ENCODE measurements around the gene RPRD1B.

Gene RPRD1B

GRCh38 chr20:38078084-38078483 lies 44.5 kb downstream of the RPRD1B start:
- no peak for DNase-seq (ENCODE audit: low read depth)
- H3K4me3 ChIP-seq (ENCODE audit: low read depth, low read length) = no peak overlapping the region
- TF ChIP-seq, protein P1, sequence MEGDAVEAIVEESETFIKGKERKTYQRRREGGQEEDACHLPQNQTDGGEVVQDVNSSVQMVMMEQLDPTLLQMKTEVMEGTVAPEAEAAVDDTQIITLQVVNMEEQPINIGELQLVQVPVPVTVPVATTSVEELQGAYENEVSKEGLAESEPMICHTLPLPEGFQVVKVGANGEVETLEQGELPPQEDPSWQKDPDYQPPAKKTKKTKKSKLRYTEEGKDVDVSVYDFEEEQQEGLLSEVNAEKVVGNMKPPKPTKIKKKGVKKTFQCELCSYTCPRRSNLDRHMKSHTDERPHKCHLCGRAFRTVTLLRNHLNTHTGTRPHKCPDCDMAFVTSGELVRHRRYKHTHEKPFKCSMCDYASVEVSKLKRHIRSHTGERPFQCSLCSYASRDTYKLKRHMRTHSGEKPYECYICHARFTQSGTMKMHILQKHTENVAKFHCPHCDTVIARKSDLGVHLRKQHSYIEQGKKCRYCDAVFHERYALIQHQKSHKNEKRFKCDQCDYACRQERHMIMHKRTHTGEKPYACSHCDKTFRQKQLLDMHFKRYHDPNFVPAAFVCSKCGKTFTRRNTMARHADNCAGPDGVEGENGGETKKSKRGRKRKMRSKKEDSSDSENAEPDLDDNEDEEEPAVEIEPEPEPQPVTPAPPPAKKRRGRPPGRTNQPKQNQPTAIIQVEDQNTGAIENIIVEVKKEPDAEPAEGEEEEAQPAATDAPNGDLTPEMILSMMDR (IDR thresholded peaks at IDR 0.05; ENCODE audit: low read depth, low read length) = no peak
- no peak for TF ChIP-seq MAX (IDR thresholded peaks at IDR 0.05; ENCODE audit: low read depth, low read length)
- no peak for TF ChIP-seq POLR2A (IDR thresholded peaks at IDR 0.05; ENCODE audit: extremely low read depth, insufficient read length)
- TF ChIP-seq MYC (IDR thresholded peaks at IDR 0.05; ENCODE audit: low read depth, low read length) = no peak

GRCh38 chr20:38079353-38079752 lies 45.8 kb downstream of the RPRD1B start:
- TF ChIP-seq POLR2A (IDR thresholded peaks at IDR 0.05; ENCODE audit: extremely low read depth, insufficient read length) = no peak
- no peak for TF ChIP-seq MYC (IDR thresholded peaks at IDR 0.05; ENCODE audit: low read depth, low read length)
- TF ChIP-seq, protein P1 (IDR thresholded peaks at IDR 0.05; ENCODE audit: low read depth, low read length) = no peak
- TF ChIP-seq MAX (IDR thresholded peaks at IDR 0.05; ENCODE audit: low read depth, low read length) = no peak
- no peak for DNase-seq (ENCODE audit: low read depth)
- no peak overlapping the region for H3K4me3 ChIP-seq (ENCODE audit: low read depth, low read length)

DNA sequence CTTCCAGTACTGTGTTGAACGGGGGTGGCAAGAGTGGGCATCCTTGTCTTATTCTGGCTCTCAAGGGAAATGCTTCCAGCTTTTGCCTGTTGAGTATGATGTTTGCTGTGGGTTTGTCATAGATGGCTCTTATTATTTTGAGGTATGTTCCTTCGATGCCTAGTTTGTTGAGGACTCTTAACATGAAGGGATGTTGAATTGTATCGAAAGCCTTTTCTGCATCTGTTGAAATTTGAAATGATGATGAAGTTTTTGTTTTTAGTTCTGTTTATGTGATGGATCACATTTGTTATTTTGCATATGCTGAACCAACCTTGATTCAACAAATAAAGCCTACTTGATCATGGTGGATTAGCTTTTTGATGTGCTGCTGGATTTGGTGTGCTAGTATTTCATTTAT lies 48.0 kb downstream of the RPRD1B start:
- no peak for DNase-seq (ENCODE audit: low read depth)
- H3K4me3 ChIP-seq (ENCODE audit: low read depth, low read length) = no peak overlapping the region
- TF ChIP-seq POLR2A (IDR thresholded peaks at IDR 0.05; ENCODE audit: extremely low read depth, insufficient read length) (no peak), MYC (IDR thresholded peaks at IDR 0.05; ENCODE audit: low read depth, low read length) (no peak), MAX (IDR thresholded peaks at IDR 0.05; ENCODE audit: low read depth, low read length) (no peak)
- TF ChIP-seq, protein P1 (IDR thresholded peaks at IDR 0.05; ENCODE audit: low read depth, low read length) = no peak

GRCh38 chr20:38082894-38083293 lies 49.3 kb downstream of the RPRD1B start:
- DNase-seq (ENCODE audit: low read depth) = no peak
- TF ChIP-seq MAX (IDR thresholded peaks at IDR 0.05; ENCODE audit: low read depth, low read length) = no peak
- no peak for TF ChIP-seq POLR2A (IDR thresholded peaks at IDR 0.05; ENCODE audit: extremely low read depth, insufficient read length)
- no peak for TF ChIP-seq MYC (IDR thresholded peaks at IDR 0.05; ENCODE audit: low read depth, low read length)
- TF ChIP-seq, protein P1 (IDR thresholded peaks at IDR 0.05; ENCODE audit: low read depth, low read length) = no peak
- no peak overlapping the region for H3K4me3 ChIP-seq (ENCODE audit: low read depth, low read length)

DNA sequence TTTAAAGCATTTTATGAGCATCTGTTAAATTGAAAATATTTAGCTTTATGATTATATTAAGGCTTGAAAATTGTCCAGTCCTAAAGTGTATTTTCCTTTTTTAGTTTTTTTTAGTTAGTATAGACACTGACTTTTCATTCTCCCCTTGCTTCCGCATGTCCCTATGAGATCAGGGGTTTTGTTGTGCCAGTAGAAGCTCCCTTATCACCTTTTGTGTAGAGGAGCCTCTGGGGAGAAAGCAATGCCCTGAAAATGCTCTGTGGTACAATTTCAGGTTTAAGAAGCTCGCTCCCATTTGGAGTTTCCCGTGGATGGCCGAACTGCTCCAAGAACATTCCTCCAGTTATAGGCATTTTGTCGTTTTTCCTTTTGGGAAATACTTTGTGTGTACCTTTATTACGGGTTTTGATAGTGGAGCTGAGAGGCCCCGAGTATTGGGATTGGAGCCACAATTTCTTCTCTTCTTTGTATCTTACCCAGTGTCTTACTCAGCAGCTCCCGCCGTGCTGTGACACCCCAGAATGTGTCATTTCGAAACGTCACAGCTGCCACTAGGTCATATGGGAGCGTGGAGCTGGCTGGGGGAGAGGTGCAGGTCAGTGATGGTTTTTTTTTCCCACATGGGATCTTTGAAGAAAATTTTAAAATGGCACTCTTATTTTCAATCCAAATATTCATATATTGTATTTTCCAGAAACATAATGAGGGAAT lies 49.9 kb downstream of the RPRD1B start:
- no peak for DNase-seq (ENCODE audit: low read depth)
- TF ChIP-seq MYC (IDR thresholded peaks at IDR 0.05; ENCODE audit: low read depth, low read length) (no peak), MAX (IDR thresholded peaks at IDR 0.05; ENCODE audit: low read depth, low read length) (no peak), POLR2A (IDR thresholded peaks at IDR 0.05; ENCODE audit: extremely low read depth, insufficient read length) (no peak)
- TF ChIP-seq, protein P1 (IDR thresholded peaks at IDR 0.05; ENCODE audit: low read depth, low read length) = no peak
- no peak overlapping the region for H3K4me3 ChIP-seq (ENCODE audit: low read depth, low read length)
